NOMO-1 (cell line): ENCODE data around the gene ODC1.
A peak's percentile ranks its signal among the peaks of the same experiment; 100 is the strongest.

Source experiments
- DNase-seq, 2 experiments: peaks; one replicate each; lab custom pipeline; 2025; ENCODE audit not compliant: unreplicated experiment in 2 of 2; lab: John Stamatoyannopoulos, UW

The ODC1 gene

DNA sequence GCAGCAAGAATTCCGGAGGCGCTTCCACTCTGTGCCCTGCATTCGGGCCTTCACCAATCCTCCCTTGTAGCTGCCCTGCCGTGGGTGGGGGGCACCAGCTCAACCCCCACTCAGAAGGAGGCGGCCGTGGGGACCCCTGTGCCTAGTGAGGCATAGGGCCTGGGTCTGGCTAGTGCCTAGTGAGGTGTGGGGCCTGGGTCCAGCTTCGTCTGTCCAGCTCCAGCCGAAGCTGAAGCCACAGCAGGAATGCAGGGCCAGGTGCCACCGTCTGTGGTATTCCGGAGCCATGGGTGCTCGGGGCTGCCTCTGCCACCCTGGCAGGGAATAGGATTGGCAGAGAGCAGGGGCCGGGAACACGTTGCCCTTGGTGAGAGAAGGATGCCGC is 12.3 kb downstream of the ODC1 start:
- no peak for DNase-seq

DNA sequence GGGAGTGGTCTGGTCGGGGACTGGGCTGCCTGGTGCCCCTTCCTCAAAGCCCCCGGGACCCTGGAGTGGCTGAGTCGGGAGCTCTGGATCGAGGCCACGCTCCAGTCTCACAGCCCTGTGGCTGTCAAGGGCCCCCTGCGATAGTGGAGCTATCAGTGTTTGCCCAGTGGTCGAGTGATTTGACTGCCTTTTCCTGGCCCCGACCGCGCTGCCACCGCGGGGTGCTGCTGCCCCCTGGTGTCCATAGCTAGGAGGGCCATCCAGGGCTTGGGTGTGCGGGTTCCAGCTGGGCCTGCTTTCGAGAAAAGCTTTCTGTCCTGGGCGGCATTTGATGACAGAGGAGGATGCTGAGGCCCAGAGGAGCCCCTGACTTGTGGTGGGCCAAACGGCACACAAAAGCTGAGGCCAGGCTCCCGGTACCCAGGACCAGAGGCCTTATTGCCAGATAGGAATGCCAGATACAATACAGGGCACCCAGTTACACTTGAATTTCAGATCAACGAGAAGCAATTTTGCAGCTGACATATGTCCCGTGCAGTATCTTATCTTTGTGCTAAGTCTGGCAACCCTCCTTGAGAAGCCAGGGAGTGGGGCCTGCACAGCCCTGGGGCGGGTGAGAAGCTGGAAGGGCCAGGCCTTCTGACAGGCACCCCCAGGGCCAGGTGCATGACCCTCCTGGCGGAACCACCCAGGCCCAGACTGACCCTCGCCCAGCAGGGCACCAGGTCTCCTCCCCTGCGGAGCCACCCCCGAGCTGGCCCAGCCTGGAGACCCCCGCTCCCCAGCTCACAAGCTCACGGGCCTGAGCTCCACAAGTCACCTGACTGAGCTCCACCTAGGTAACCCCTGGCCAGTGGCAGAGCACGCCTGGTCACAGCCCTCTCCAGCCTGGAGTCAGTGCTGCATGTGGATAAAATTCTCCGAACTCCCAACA is 13.0 kb downstream of the ODC1 start:
- peak; percentile 78 to 86 for DNase-seq

DNA sequence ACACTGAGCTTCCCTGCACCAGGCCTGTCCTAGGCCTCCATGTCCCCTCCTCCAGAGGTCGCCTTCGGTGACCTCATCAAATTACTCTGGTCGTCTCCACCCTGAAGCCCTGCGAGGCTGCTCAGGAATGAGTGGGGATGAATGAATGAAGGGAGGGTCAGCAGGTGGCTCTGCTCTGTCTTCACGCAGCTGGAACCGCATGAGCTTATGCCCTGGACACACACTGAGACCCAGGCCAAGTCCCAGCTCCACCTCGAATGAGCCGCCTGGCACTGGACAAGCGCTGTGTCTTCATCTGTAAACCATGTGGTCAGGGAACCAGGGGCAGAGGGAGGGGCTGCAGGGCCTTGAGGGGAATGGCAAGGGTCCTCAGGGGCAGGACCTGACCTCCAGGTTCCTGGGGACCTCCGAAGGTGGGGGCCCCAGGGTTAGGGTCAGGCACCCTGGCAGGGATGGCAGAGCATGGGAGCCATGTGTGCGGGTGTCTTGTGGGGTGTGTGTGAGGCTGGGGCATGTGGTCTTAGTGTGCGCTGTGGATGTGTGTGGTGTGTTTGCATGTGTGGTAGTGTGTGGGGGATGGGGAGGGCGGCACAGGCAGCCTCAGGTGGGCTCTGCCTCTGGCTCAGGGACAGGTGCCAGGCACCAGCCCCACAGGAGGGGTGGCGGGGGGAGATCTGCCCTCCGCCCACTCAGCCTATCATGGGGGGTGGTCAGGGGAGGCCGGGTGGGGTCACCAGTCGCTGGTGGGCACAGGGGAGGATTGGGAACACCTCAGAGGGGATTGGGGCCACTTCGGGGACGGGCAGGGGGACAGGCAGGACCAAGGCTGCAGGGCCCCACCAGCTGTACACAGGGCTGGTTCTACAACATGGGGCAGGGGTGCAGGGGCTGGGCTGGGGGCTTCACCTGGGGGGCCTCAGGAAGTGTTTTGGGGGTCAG is 13.9 kb downstream of the ODC1 start:
- no peak for DNase-seq

DNA sequence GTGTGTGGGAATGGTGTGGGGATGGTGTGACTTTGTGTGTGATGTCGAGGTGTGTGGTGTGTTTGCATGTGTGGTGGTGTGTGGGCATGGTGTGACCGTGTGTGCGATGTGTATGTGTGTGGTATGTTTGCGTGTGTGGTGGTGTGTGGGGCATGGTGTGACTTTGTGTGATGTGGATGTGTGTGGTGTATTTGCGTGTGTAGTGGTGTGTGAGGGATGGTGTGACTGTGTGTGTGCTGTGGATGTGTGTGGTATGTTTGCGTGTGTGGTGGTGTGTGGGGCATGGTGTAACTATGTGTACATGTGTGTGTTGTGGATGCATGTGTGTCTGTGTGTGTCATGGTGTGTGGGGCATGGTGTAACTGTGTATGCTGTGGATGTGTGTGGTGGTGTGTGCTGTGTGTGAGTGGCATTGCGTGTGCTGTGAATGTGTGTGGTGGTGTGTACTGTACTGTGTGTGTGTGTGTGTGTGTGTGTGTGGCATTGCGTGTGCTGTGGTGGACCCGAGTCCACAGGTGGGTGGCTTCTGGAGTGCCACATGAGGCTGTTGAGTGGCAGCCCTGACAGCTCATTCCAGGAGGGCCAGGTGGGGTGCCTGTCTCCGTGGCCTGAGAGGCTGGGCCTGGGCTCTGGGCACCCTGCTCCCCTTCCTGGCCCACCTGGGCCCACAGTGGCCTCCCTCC is 14.7 kb downstream of the ODC1 start:
- DNase-seq = no peak

DNA sequence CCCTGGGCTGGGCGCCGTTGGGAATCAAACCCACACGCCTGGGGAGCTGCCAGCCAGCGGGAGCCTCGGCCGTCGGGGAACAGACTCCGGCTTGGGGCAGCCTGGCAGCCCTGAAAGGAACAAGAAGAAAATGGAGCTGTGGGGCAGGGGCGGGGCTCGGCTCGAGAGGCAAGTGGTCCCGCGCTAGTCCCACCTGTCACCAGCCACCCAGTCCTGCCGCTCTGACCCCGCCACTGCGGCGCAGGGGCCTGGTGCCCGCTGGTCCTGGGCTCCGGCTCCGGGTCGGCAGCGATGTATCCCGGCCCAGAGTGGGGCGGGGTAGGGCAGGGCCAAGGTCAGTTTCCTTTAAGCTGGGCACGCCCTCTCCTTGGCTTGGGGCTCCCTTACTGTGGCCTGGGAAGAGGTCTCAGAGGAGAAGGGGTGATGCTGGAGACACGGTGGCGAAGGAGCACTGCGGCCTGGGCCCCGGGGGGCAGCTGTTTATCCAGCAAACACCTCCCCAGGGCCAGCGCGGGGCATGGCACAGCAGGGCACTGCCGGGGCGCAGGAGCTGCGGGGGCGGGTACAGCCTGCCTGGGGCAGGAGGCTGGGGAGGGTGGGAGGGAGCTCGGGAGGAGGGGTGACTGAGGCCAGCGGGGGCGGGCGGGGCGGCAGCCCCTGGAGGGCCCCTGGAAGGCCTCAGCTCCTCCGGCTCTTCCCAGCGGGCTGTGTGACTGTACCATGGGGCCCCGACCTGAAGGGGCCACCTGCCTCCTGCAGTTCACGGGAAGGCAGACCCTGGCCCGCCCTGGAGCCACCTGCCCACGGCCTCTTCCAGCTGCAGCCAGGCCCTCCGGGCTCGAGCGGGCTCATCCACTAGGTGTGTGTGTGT is 15.6 kb downstream of the ODC1 start:
- peak; percentile 24 to 39 for DNase-seq

DNA sequence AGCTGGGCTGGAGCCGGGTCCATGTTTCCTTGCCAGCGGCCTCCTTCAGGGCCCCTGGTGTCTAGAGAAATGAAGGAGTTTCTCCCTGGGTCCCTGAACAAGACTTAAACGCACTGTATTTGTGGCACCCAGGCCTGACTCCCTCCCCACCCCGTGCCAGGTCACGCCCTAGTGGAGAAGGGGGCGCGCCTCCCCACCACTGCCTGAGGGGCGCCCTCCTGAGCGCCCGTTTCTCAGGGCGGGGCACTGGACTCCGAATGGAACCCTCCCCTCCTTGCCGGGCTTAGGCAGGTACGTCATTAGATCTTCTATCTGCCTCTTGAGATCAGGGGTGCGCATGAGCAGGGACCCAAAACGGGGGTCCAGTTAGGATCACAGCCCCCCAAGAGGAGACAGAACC is 16.3 kb downstream of the ODC1 start:
- no peak for DNase-seq

GRCh38 chr2:10430886-10431622 is 17.1 kb downstream of the ODC1 start:
- DNase-seq = no peak

- no peak for DNase-seq
Measured at GRCh38 chr2:10428924-10429323, 19.2 kb downstream of the ODC1 start.

DNA sequence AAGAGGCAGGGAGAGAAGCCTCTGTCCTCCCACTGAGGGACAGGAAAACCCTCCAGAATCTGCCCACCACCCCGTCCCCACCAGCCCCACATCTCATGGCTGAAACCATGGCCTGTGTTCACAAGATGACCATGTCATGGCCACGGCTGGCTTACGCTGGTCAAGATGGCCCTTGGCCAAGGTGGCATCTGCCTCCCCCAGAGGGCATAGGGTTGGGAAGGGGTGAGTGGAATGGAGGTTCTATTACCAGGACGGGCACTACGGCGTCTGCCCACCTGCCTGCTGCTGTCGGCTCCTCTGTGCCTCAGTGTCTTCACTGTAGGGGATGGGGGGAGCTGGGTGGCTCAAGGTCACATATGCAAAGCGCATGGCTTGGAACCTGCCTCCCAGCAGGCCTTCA is 19.8 kb downstream of the ODC1 start:
- DNase-seq = no peak

- DNase-seq = no peak
Measured at GRCh38 chr2:10427618-10427949, 20.5 kb downstream of the ODC1 start.

GRCh38 chr2:10426726-10427617 is 21.2 kb downstream of the ODC1 start:
- no peak for DNase-seq

- DNase-seq = no peak
Measured at GRCh38 chr2:10425699-10426098, 22.4 kb downstream of the ODC1 start.

DNA sequence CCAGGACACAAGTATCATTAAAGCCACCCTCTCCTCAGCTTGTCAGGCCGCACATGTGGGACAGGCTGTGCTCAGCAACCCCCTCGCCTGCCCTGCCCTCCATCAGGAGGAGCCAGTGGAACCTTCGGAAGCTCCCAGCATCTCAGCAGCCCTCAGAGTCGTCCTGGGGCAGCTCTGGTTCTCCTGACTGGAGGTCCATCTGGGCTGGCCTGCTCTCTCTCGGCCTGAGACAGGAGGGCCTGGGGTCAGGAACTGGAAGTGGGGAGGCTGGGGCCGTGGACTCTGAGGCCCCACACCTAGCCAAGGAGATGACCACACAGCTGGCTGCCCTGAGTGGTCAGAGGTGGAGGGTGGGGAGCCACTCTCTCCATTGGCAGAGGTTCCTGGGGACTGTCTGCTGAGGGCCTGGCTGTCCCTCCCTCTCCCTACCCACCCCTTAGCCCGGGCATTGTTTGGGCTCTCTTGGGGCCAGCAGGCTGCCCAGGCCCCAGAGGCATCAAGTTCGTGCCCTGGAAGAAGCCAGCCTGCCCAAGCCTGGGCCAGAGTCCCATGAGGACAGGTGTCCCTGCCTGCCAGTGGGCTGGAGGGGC is 23.1 kb downstream of the ODC1 start:
- no peak for DNase-seq

- no peak for DNase-seq
Measured at GRCh38 chr2:10424051-10424450, 24.1 kb downstream of the ODC1 start.

- no peak for DNase-seq
Measured at GRCh38 chr2:10423400-10423774, 24.7 kb downstream of the ODC1 start.

- no peak for DNase-seq
Measured at GRCh38 chr2:10422732-10423399, 25.3 kb downstream of the ODC1 start.

GRCh38 chr2:10422251-10422650 is 25.9 kb downstream of the ODC1 start:
- no peak for DNase-seq
